Measurements from ENCODE around the gene CIB2. TPM values are rescaled to one million over a fixed set of nuclear protein-coding genes. Genes with fewer than 3 reads are reported as not detected.

CIB2 gene
- total RNA-seq, 2 donors from 2014 or later, result 40.6 to 41.7 TPM

DNA sequence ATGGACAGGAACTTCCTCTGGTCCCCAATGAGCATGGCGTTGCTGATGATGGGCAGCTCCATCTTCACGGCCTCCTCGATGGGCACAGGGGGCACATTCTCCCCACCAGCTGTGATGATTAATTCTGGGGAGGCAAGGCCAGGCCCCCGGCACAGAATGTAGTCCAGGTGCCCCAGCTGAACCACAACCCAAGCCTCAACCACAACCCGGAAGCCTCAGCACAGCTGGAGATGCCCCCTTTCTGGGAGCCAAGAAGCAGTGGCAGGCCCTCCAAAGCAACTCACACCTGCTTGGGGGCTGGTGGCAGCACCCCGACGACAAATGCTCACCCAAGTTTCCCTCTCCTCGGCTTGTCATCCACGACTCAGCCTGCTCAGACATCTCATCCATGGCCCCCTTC, 43.2 kb upstream of the CIB2 start:
- Mint-ChIP-seq H3K4me3 (no peak overlapping the region), H3K36me3 (ENCODE audit: low read depth) (peaks cover 20% of the 10 kb centered on the region), H3K27ac (no peak overlapping the region), H3K27me3 (ENCODE audit: insufficient read depth) (no peaks in the 10 kb centered on the region), H3K9me3 (no peaks in the 10 kb centered on the region), H3K4me1 (no peaks in the 10 kb centered on the region)
- peaks cover 22% of the 10 kb centered on the region for H3K36me3 ChIP-seq (ENCODE audit: control insufficient read depth, insufficient read depth, low read length)
- H3K27ac ChIP-seq (ENCODE audit: low read depth, low read length), result no peak overlapping the region
- 93 to 98% methylated on average over 7 to 9 of the region's 9 CpGs for WGBS, 2 experiments (ENCODE audit: insufficient coverage in 1 of 2, insufficient read length in 1 of 2)
- no peaks in the 10 kb centered on the region for H3K4me1 ChIP-seq (ENCODE audit: control insufficient read depth, insufficient read depth, low read length)
- no peak overlapping the region for H3K4me3 ChIP-seq (ENCODE audit: low read length)
- no peaks in the 10 kb centered on the region for H3K27me3 ChIP-seq (ENCODE audit: control insufficient read depth, insufficient read depth, low read length, poor library complexity, severe bottlenecking)
- H3K9ac ChIP-seq (ENCODE audit: extremely low read depth, low read length, poor library complexity, severe bottlenecking), result no peak overlapping the region
- TF ChIP-seq, protein P1, sequence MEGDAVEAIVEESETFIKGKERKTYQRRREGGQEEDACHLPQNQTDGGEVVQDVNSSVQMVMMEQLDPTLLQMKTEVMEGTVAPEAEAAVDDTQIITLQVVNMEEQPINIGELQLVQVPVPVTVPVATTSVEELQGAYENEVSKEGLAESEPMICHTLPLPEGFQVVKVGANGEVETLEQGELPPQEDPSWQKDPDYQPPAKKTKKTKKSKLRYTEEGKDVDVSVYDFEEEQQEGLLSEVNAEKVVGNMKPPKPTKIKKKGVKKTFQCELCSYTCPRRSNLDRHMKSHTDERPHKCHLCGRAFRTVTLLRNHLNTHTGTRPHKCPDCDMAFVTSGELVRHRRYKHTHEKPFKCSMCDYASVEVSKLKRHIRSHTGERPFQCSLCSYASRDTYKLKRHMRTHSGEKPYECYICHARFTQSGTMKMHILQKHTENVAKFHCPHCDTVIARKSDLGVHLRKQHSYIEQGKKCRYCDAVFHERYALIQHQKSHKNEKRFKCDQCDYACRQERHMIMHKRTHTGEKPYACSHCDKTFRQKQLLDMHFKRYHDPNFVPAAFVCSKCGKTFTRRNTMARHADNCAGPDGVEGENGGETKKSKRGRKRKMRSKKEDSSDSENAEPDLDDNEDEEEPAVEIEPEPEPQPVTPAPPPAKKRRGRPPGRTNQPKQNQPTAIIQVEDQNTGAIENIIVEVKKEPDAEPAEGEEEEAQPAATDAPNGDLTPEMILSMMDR (conservative IDR thresholded peaks at IDR 0.05), result no peak
- no peaks in the 10 kb centered on the region for H3K9me3 ChIP-seq (ENCODE audit: control insufficient read depth, low read length)
- DNase-seq, result no peak

DNA sequence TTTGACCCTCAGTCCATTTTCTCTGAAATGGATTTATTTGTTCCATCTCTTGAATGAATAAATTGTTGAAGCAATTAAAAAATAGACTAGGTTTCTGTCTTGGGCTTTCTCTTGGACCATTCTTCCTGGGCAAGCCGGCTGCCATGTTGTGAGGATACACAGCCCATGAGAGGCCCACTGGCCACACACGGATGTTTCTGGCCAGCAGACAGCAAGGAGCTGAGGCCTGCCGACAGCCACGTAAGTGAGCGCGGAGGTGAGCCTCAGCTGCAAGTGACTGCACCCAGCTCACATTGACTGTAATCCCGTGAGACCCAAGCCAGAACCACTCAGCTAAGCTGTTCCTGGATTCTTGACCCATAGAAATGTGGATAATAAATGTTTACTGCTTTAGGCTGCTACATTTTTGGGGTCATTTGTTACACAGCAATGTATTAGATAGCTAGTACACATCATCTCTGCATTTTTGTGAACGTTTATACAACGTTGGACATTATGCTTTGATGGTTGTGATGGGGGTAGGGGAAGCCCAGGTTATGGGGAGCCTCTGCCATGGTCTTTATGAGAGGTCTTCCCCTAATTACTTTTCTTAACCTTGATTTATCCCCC, 40.7 kb upstream of the CIB2 start:
- Mint-ChIP-seq H3K36me3 (ENCODE audit: low read depth) (peaks cover 33% of the 10 kb centered on the region), H3K27me3 (ENCODE audit: insufficient read depth) (no peaks in the 10 kb centered on the region), H3K9me3 (no peaks in the 10 kb centered on the region), H3K27ac (no peak overlapping the region), H3K4me1 (no peaks in the 10 kb centered on the region), H3K4me3 (no peak overlapping the region)
- Histone ChIP-seq H3K9me3 (ENCODE audit: control insufficient read depth, low read length) (no peaks in the 10 kb centered on the region), H3K27ac (ENCODE audit: low read depth, low read length) (no peak overlapping the region), H3K36me3 (ENCODE audit: control insufficient read depth, insufficient read depth, low read length) (peaks cover 42% of the 10 kb centered on the region), H3K9ac (ENCODE audit: extremely low read depth, low read length, poor library complexity, severe bottlenecking) (no peak overlapping the region), H3K27me3 (ENCODE audit: control insufficient read depth, insufficient read depth, low read length, poor library complexity, severe bottlenecking) (no peaks in the 10 kb centered on the region), H3K4me3 (ENCODE audit: low read length) (no peak overlapping the region), H3K4me1 (ENCODE audit: control insufficient read depth, insufficient read depth, low read length) (no peaks in the 10 kb centered on the region)
- TF ChIP-seq, protein P1 (conservative IDR thresholded peaks at IDR 0.05), result no peak
- no peak for DNase-seq
- 94 to 99% methylated on average over 7 to 9 of the region's 9 CpGs for WGBS, 2 experiments (ENCODE audit: insufficient coverage in 1 of 2, insufficient read length in 1 of 2)

DNA sequence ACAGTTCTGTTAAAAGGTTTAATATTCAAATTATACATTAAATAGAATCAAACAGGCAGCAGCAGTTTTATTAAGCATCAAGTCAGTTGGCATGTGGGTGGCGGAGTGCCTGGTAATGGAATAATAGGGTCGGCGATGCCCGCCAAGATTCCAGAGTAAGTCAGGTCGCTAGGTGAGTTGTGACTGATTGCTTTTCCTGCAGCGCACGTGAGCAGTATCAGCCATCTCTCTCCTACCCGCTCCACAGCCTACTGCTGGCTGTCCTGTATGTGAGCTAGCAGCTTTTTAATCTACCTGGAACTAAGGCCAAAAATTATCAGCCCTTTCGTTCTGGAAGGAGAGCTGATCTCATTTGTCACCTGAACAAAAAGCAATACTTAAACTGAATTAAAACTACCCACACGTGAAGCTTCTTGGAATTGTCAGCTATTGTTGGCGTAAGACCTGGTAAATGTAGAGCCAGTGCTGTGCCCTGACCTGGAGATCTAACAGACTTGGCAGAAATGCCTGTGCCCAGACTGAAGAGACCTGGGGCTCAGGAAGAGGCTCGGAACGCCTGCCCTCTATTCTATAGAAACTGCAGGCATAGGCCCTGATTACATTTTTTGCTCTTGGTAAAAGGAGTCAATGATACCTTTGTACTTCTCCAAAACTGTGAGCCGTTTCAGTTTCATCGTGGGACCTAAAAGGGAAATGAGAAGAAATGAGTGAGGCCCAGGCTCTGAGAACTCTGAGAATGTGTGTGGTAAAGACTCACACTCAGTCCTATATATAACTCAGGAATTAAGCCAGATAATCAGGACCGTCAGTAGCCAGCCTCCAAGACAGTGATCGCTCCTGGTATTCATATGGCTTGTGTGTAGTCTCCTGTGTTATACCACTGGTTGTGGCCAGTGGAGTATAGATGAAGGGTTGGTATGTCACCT, 39.9 kb upstream of the CIB2 start:
- DNase-seq, result no peak
- H3K9me3 ChIP-seq (ENCODE audit: control insufficient read depth, low read length), result no peaks in the 10 kb centered on the region
- WGBS, 2 experiments (ENCODE audit: insufficient coverage in 1 of 2, insufficient read length in 1 of 2), result 94 to 97% methylated on average over 12 to 17 of the region's 17 CpGs
- Mint-ChIP-seq H3K36me3 (ENCODE audit: low read depth) (peaks cover 41% of the 10 kb centered on the region), H3K4me1 (no peaks in the 10 kb centered on the region), H3K4me3 (no peak overlapping the region), H3K9me3 (no peaks in the 10 kb centered on the region), H3K27me3 (ENCODE audit: insufficient read depth) (no peaks in the 10 kb centered on the region), H3K27ac (no peak overlapping the region)
- no peak overlapping the region for H3K4me3 ChIP-seq (ENCODE audit: low read length)
- no peaks in the 10 kb centered on the region for H3K4me1 ChIP-seq (ENCODE audit: control insufficient read depth, insufficient read depth, low read length)
- no peaks in the 10 kb centered on the region for H3K27me3 ChIP-seq (ENCODE audit: control insufficient read depth, insufficient read depth, low read length, poor library complexity, severe bottlenecking)
- peaks cover 45% of the 10 kb centered on the region for H3K36me3 ChIP-seq (ENCODE audit: control insufficient read depth, insufficient read depth, low read length)
- TF ChIP-seq, protein P1 (conservative IDR thresholded peaks at IDR 0.05), result no peak
- no peak overlapping the region for H3K27ac ChIP-seq (ENCODE audit: low read depth, low read length)
- no peak overlapping the region for H3K9ac ChIP-seq (ENCODE audit: extremely low read depth, low read length, poor library complexity, severe bottlenecking)

Data from endodermal cell (in vitro differentiated cells).